Colonic mucosa (tissue), 4 donors: Measurements from ENCODE around the gene PCTP. TPM values are rescaled to one million over a fixed set of nuclear protein-coding genes. Genes with fewer than 3 reads are reported as not detected.

ENCODE experiments used
- DNase-seq: peaks from one replicate; pipeline ENCODE4 v3.0.0-alpha.2; 2020
- H3K27ac ChIP-seq: fragments of 200-600 bp; one replicate; pipeline ENCODE4 v1.8.0; 2021
- H3K27me3 ChIP-seq: fragments of 200-600 bp; one replicate; pipeline ENCODE4 v1.8.0; 2021
- H3K36me3 ChIP-seq: fragments of 200-600 bp; one replicate; pipeline ENCODE4 v1.8.0; 2021
- H3K4me1 ChIP-seq: fragments of 200-600 bp; one replicate; pipeline ENCODE4 v1.8.0; 2021; ENCODE audit warnings: mild to moderate bottlenecking
- H3K4me3 ChIP-seq: fragments of 200-600 bp; one replicate; pipeline ENCODE4 v1.8.0; 2021
- H3K9ac ChIP-seq, 2 donors: one replicate each; pipeline ENCODE4 v1.7.0; 2013; ENCODE audit warnings: control low read depth in 2 of 2, low read depth in 2 of 2, low read length in 2 of 2
- H3K9me3 ChIP-seq: fragments of 200-600 bp; one replicate; pipeline ENCODE4 v1.8.0; 2021
- CTCF ChIP-seq: fragments of 200-600 bp; IDR thresholded peaks from one replicate; pipeline ENCODE4 v1.8.0; 2022; ENCODE audit warnings: antibody characterized with exemption, mild to moderate bottlenecking
- intact Hi-C: fragments of 100-400 bp; cut with DNase I; formaldehyde crosslinking; loops from one replicate; pipeline ENCODE4 v1.14.1; 2022
- total RNA-seq, 2 donors: library from RNA; stranded (reverse); fragmentation: NEBNext Ultra II Directional in 1 of 2; extraction: Animal tissue kit (Norgen Biotek cat#: 25700) in 1 of 2; gene quantifications; one replicate each; pipeline ENCODE4 v1.2.1, GENCODE V29; 2021
- donor health status: healthy.
- donor health status: DM: no; HTN: no; CAD: no.
- donor health status: DM: no; HTN: no; CAD: no.

Gene PCTP
- total RNA-seq, 2 donors from 2014 or later, result 29.0 to 35.5 TPM

GRCh38 chr17:55772086-55772485, 21.2 kb downstream of the PCTP start:
- TF ChIP-seq CTCF, result no peak
- intact Hi-C loops, result no loop called here
- no peak for DNase-seq
- Histone ChIP-seq H3K9me3 (no peaks in the 10 kb centered on the region), H3K36me3 (peaks cover 19% of the 10 kb centered on the region), H3K27me3 (no peaks in the 10 kb centered on the region), H3K27ac (no peak overlapping the region), H3K9ac (no peak overlapping the region), H3K4me3 (no peak overlapping the region), H3K4me1 (no peaks in the 10 kb centered on the region)

GRCh38 chr17:55773671-55774070, 22.8 kb downstream of the PCTP start:
- H3K27me3 ChIP-seq, result no peaks in the 10 kb centered on the region
- no peaks in the 10 kb centered on the region for H3K9me3 ChIP-seq
- H3K4me3 ChIP-seq, result no peak overlapping the region
- H3K36me3 ChIP-seq, result peaks cover 19% of the 10 kb centered on the region
- intact Hi-C loops, result no loop called here
- no peak overlapping the region for H3K9ac ChIP-seq
- H3K4me1 ChIP-seq, result no peaks in the 10 kb centered on the region
- DNase-seq, result no peak
- H3K27ac ChIP-seq, result no peak overlapping the region
- no peak for TF ChIP-seq CTCF

DNA sequence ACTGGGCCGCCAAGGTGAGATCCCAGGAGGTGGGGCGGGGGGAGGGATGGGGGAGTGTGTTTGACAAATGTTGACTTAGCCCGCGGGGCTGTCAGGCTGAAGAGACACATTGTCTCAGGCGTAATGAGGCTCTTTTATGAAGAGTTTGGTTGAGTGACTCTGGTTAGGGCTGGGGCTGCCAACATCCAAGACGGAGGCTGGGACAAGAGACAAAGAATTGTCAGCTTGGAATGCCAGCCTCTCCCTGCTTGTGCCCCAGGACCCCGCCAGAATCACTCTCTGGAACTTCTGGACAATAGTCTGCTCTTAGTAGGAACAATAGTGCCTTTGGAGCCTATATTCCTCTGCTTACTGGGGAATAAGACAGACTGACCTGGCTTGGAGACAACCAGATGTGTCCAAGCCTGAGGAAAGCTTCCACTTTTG, 24.0 kb downstream of the PCTP start:
- DNase-seq, result no peak
- Histone ChIP-seq H3K9me3 (no peaks in the 10 kb centered on the region), H3K4me1 (no peaks in the 10 kb centered on the region), H3K36me3 (peaks cover 19% of the 10 kb centered on the region), H3K4me3 (no peak overlapping the region), H3K27ac (no peak overlapping the region), H3K27me3 (no peaks in the 10 kb centered on the region), H3K9ac (no peak overlapping the region)
- intact Hi-C loops, result no loop called here
- TF ChIP-seq CTCF, result no peak

DNA sequence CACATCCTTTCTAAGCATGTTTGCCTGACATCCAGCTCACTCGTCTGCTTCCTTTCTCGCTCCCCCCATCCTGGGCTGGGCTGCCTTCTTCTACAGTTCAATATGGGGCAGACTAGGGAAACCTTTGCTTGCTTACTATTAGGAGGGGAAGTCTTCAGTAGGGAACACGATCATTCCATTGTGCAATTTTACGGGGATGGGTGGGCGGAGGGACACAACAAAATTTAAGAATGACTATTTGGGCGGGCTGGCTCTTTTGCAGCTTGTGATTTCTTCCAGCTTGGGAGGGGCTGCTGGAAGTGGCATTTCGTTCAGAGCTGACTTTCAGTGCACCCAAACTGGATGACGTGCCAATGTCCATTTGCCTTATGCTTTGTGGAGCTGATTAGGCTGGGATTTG, 25.4 kb downstream of the PCTP start:
- no peak for DNase-seq
- Histone ChIP-seq H3K27ac (no peak overlapping the region), H3K9ac (no peak overlapping the region), H3K9me3 (no peaks in the 10 kb centered on the region), H3K27me3 (no peaks in the 10 kb centered on the region), H3K4me1 (no peaks in the 10 kb centered on the region), H3K36me3 (peaks cover 14% of the 10 kb centered on the region), H3K4me3 (no peak overlapping the region)
- no peak for TF ChIP-seq CTCF
- intact Hi-C loops, result no loop called here

DNA sequence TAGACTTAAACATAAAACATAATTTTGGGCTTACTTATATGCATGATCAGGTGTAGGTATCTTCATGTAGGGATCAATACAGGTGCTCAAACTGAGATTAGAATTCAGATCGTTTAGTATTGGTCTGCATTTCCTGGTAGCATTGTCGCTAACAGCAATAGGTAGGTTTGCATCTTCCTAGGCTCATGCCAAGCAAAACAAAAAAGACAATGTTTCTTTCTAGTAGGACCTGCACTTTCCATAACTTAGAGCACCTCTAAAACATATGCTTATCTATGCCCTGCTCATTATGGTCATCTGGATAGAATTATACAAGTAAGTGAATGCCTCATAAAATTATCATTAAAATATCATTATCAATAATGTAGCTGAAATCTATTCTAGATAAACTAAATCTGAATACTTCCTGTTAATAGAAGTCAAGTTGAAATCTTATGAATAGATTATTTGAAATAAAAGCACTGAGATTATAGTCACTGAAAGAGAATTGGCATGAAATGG, 26.7 kb downstream of the PCTP start:
- no peak for TF ChIP-seq CTCF
- intact Hi-C loops, result no loop called here
- H3K9ac ChIP-seq, result no peak overlapping the region
- H3K27me3 ChIP-seq, result no peaks in the 10 kb centered on the region
- no peaks in the 10 kb centered on the region for H3K9me3 ChIP-seq
- no peak overlapping the region for H3K27ac ChIP-seq
- H3K36me3 ChIP-seq, result peaks cover 12% of the 10 kb centered on the region
- H3K4me3 ChIP-seq, result no peak overlapping the region
- no peak for DNase-seq
- no peaks in the 10 kb centered on the region for H3K4me1 ChIP-seq
